Ammon's horn (tissue), 1 donor: ENCODE data around the gene DLG5.
A peak's percentile ranks its signal among the peaks of the same experiment; 100 is the strongest.

Experiments
- DNase-seq: peaks from one replicate; pipeline ENCODE4 v3.0.0-alpha.2; 2016; ENCODE audit warnings: low spot score

The DLG5 gene

GRCh38 chr10:77843264-77843663 is 83.3 kb downstream of the DLG5 start:
- no peak for DNase-seq

- DNase-seq = no peak
Observed at GRCh38 chr10:77842652-77843212, 83.8 kb downstream of the DLG5 start.

DNA sequence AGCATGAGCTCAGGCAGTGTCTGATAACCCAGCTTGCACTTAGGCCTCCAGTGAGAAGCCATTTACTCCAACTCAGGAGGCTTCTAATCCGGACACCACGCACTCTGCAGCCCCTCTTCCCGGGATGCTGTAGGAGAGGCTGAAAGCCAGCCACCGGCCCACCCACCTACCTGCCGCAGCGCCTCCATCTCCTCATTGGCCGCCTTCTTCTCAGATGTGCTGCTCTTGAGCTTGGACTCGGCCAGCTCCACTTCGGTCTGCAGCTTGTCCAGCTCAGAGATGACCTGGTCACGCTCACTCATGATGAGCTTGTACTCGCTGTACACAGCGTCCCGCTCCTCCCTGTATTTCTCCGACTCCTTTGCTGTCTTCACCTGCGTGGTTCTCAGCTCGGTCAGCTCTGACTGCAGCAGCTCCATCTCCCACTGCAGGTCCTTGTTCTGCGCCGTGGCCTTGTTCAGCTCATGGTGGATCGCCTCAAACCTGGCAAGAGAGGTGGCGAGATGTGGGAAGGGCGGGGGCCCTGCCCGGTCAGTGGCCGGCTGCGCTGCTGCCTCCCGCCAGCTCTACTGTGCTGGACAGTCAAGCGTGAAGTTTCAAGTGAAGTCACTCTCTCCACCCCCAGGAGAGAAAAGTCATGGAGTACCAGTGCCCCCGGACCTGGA is 84.7 kb downstream of the DLG5 start:
- no peak for DNase-seq

DNA sequence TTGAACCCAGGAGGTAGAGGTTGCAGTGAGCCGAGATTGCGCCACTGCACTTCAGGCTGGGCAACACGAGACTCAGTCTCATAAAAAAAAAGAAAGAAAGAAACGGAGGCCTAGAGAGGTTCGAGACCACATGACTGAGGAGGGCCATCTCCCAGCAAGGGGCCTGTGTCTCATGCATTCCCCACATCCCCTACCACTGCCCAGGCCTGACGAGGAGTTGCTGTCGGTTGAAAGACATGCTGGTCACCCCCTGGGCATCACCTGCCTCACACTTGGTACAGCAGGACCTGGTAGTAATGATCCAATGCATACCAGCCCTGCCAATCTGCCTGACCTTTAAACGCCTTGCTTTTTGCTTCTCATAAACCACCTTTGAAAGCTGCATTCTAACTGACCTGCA is 85.9 kb downstream of the DLG5 start:
- DNase-seq = no peak

DNA sequence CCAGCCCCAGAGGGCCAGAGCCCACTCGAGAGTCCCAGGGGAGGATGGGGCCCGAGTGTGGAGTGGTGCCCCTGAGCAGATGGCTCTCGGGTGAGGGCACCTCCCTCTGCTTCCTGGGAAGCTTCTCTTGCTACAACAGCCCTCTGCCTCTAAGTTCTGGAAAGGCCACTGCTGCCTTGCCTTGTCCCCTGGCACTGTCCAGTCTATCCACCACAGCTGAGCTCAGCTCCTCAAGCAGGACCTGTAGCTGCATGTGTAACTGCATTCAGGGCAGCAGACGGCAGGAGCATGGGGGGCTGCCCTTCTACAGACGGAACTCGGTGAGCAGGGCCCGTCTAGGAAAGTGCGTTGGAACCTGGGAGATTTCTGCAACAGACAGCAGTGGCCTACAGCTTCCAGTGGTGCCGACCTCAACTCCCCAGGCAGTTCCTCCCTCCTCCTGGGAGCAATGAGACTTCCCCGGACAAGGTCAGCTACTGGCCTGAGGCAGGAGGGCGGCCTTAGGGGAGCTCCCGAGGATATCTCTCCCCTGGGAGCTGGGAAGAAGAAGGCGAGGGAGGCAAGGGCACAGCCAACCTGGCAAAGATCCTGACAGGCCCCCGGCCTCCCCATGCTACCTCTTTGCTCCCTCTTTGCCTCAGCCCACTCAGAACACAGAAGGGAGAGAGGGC is 88.5 kb downstream of the DLG5 start:
- no peak for DNase-seq

- peak; percentile 76 for DNase-seq
Observed at GRCh38 chr10:77837248-77837924, 89.2 kb downstream of the DLG5 start.

- DNase-seq = peak; percentile 70
Observed at GRCh38 chr10:77836299-77836820, 90.2 kb downstream of the DLG5 start.

DNA sequence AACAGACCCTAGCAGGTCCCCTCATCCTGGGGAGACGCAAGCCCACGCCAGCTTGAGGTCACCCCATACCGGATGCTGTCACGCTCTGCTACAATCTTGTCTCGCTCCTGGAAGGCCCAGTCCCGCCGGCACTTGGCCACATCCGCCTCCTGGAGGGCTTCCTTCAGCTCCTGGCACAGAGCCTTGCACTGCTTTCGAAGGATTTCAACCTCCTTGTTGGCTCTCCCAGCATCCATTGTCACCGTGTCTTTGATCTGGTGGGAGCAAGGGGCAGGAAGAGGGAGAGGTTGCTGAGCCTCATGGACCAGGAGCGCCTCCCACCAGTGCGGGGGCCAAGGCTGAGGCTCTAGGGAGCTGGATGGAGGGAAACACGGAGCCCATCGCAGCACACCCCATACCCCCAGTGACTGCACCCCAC is 90.9 kb downstream of the DLG5 start:
- DNase-seq = no peak

DNA sequence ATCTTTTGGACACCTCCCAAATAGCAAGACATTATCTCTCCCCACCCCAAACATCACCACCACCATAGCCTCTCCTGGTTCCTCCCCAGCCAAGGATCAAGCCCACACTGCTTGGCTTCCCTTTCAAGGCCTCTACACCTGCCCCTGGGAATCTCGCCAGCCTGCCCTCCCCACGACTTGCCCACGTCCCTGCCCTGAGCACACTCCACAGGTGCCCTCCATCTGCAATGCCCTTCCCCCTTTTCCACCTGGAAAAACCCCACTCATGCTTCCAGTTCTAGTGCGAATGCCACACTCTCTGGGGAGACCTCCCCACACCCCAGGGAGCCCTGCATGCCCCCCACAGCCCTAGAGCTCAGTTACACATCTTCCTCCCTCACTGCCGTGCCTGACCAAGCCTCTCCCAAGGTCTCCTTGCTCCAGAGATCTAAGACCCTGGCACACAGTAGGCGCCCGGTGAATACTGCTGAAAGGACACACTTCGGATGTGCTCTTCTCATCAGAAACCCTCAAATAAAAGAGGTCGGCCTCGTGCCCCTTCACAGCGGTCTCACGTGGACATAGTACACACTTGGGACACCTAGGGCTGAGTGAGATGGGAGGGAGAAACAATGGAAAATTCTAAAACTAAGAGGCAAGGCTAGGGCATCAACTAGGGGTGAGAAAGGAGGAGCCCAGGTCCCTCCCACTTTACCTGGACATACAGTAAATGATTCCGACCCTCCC is 91.4 kb downstream of the DLG5 start:
- no peak for DNase-seq

GRCh38 chr10:77834540-77834939 is 92.0 kb downstream of the DLG5 start:
- DNase-seq = no peak

GRCh38 chr10:77833792-77834191 is 92.8 kb downstream of the DLG5 start:
- DNase-seq = no peak

DNA sequence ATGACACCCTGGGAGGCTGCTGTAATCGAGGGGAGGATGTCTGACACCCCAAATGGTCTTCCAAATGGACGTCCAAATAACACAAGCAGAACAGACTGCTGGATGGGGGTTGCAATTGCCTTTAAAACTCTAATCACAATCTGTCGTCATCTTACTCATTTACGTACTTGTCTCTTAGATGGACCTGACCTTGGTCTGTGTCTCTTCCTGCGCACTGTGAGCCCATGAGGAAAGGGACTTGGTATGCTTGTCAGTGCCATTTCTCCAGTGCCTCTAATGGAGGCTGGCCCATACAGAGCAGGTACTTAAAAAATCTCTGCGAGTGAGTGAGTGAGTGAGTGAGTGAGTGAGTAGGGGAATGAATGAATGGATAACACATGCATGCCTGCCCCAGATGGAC is 93.3 kb downstream of the DLG5 start:
- DNase-seq = no peak

DNA sequence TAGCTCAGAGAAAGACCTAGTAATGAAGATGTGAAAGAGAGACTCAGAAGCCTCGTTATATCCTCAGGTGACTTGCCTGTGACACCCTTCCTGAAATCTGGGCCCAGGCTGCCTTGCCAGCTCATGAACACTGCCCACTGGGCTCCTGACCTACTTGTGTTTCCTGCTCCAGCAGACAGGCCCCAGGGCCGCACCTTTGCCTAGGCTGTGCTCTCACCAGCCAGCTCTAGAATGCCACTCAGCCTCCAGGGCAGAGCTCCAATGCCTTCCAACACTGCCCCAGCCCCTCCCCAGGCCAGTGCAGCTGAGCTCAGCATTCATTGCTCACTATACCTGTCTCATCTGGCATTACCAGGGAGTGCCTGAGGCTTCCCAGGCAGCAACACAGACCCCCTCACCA is 94.3 kb downstream of the DLG5 start:
- DNase-seq = no peak

DNA sequence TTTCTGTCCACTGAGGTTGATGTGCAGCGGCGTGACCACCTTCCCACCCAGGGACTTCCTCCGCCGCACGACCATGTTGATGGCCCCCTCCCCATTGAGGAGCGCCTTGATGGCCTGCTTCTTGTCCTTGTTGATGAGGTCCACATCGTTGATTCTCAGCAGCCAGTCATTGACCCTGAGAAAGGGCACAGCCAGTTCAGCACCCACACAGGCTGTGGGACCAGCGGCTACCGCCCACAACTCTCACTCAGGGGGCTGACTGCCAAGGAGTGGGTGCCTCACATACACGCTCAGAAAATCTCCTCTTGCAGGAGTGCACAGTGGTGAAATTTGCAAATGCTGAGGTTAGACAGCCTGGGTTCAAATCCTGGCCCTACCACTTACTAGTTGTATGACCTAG is 97.2 kb downstream of the DLG5 start:
- DNase-seq = no peak

DNA sequence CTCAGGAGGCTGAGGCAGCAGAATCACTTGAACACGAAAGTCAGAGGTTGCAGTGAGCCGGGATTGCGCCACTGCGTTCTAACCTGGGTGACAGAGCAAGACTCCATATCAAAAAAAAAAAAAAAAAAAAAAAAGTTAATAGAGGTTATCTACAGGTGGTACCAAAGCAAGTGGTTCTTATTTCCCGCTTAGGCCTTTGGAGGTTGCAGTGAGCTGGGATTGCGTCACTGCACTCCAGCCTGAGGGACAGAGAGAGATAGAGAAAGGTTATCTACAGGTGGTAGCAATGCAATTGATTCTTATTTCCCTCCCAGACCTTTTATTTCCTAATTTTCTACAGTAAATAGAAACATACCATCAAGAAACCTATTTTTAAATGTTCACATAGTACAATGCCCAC is 98.2 kb downstream of the DLG5 start:
- no peak for DNase-seq

GRCh38 chr10:77827366-77827765 is 99.2 kb downstream of the DLG5 start:
- no peak for DNase-seq

- DNase-seq = no peak
Observed at GRCh38 chr10:77825965-77826364, 100.6 kb downstream of the DLG5 start.

- DNase-seq = no peak
Observed at GRCh38 chr10:77824908-77825307, 101.6 kb downstream of the DLG5 start.

DNA sequence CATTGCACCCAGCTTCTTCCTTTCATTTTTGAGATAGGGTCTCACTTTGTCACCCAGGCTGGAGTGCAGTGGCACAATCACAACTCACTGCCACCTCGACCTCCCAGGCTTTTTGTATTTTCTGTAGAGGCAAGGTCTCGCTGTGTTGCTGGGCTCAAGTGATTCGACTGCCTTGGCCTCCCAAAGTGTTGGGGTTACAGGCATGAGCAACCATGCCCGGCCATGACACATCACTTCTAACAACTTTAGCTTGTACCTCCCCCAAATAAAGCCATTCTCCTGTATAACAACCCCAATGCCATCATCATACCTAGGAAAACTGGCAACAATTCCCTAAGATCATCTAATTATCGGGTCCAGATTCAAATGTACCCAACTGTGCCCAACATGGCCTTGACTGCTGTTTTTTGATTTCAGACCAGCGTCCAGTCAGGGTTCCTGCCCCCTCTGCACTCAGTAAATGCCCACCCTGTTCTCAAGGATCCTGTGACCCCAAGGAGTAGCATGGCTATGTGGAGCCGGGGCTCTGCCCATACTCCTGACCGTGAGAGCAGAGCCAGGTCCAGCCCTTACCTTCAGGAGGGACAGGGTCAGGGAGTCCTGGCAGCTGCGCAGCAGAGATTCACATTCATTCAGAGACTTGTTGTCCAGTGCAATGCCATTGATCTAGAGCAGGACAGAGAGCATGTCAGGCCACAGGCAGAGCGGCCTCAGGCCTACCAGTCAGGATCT is 102.6 kb downstream of the DLG5 start:
- no peak for DNase-seq

DNA sequence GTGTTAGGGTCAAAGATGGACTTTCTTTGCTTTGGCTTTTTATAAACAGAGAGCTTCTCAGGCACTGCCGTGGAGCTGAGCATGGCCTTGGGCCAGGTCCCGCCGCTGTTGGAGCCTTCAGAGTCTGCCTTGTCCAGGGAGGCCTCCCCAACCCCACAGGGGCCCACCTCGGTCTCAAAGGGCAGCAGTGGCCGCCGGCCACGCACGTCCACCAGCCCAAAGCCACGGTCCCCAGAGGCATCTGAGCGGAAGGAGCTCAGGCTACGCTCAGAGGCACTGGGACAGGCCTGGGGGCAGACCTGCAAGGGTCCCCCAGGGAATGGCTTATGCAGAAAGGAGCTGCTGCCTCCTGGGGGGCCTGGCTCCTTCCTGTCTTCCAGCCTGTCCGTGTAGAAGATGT is 105.0 kb downstream of the DLG5 start:
- DNase-seq = no peak

DNA sequence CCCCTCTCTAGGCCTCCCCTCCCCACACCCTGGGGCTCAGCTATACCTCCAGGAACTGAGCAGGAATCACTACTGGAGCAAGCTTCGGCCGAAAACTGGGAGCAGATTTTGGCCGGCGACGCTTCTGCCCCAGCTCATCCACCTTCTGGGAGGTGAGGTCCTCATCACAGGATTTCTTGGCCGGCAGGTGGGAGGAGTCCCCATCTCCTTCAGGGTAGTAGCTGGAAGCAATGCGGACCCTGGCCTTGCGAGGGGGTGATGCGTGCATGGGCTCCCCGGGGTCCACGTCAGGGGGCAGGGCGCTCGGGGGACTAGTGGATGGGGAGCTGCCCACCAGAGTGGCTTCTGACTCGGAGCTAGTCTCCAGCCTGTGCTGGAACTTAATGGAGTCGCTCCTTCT is 105.5 kb downstream of the DLG5 start:
- no peak for DNase-seq

- no peak for DNase-seq
Observed at GRCh38 chr10:77820349-77820748, 106.2 kb downstream of the DLG5 start.
